ENCODE data around the gene HOMER2. TPM values are rescaled to one million over a fixed set of nuclear protein-coding genes. Genes with fewer than 3 reads are reported as not detected.

Gene HOMER2
- total and polyA plus RNA-seq, 4 donors = 4.3 to 62.0 (median 23.6) TPM

- TF ChIP-seq ATF3 (IDR thresholded peaks at IDR 0.05) (no peak), FOXA1 (IDR thresholded peaks at IDR 0.05) (no peak), JUND (IDR thresholded peaks at IDR 0.05) (peak in 1 of 2 donors; percentile 3), ZBTB33 (IDR thresholded peaks at IDR 0.05) (peak; percentile 20), FOXA2 (IDR thresholded peaks at IDR 0.05) (peak; percentile 60), MAX (IDR thresholded peaks at IDR 0.05) (peak; percentile 64), EGR1 (IDR thresholded peaks at IDR 0.05; ENCODE audit: low read depth in 2 of 2) (no peak), GABPA (IDR thresholded peaks at IDR 0.05 in 1 of 2, conservative IDR thresholded peaks at IDR 0.05 in 1 of 2) (no peak), YY1 (IDR thresholded peaks at IDR 0.05) (peak; percentile 73), TAF1 (conservative IDR thresholded peaks at IDR 0.05) (no peak), SP1 (IDR thresholded peaks at IDR 0.05) (peak; percentile 73), NR2F2 (IDR thresholded peaks at IDR 0.05) (peak; percentile 58), HNF4G (IDR thresholded peaks at IDR 0.05) (no peak), REST (IDR thresholded peaks at IDR 0.05) (peak; percentile 33), RAD21 (IDR thresholded peaks at IDR 0.05) (no peak), HNF4A (conservative IDR thresholded peaks at IDR 0.05) (peak; percentile 27 to 41), RXRA (IDR thresholded peaks at IDR 0.05) (peak in 1 of 2 donors; percentile 46), CTCF (IDR thresholded peaks at IDR 0.05; ENCODE audit: low read depth, low read length, missing input control) (no peak)
- H3K27ac ChIP-seq (ENCODE audit: low read depth in 1 of 2, low read length in 2 of 2) = peak overlapping the region; percentile 86 to 96
- peaks cover 11 to 65% (median 28%) of the 10 kb centered on the region in 4 donors for H3K4me1 ChIP-seq (ENCODE audit: control insufficient read depth in 4 of 4, insufficient read depth in 4 of 4, low read length in 3 of 4)
- no peaks in the 10 kb centered on the region for H3K9me3 ChIP-seq (ENCODE audit: control insufficient read depth in 4 of 4, low read length in 3 of 4)
- no peaks in the 10 kb centered on the region for H3K27me3 ChIP-seq (ENCODE audit: control insufficient read depth in 4 of 4, insufficient read depth in 4 of 4, low read length in 3 of 4)
- peak overlapping the region in 1 of 2 donors; percentile 10 for H3K9ac ChIP-seq (ENCODE audit: low read depth in 1 of 2, low read length in 2 of 2)
- WGBS = 31% methylated on average over 6 of the region's 6 CpGs
- H3K4me3 ChIP-seq (ENCODE audit: low read depth in 1 of 3, low read length in 3 of 3) = no peak overlapping the region
- peak; percentile 44 for DNase-seq (ENCODE audit: low spot score)
- no peaks in the 10 kb centered on the region for H3K36me3 ChIP-seq (ENCODE audit: control insufficient read depth in 4 of 4, insufficient read depth in 3 of 4, low read depth in 1 of 4, low read length in 3 of 4)
These were observed 33.2 kb downstream of the HOMER2 start for GRCh38 chr15:82919231-82919886.
